IMR-90 (cell line): Measurements from ENCODE around the gene GRM8.

ENCODE experiments used
- CEBPB ChIP-seq: IDR thresholded peaks from 2 replicates; pipeline ENCODE4 v1.6.1; 2012; ENCODE audit warnings: low read depth, low read length, improper control_type of control experiment
- CTCF ChIP-seq: conservative IDR thresholded peaks from 2 replicates; pipeline ENCODE4 v1.5.1; 2012; ENCODE audit warnings: mild to moderate bottlenecking, low read depth, low read length, improper control_type of control experiment
- MXI1 ChIP-seq: IDR thresholded peaks from 2 replicates; pipeline ENCODE4 v1.6.1; 2012; ENCODE audit warnings: low read depth, mild to moderate bottlenecking, low read length, moderate library complexity, borderline replicate concordance
- POLR2A ChIP-seq: IDR thresholded peaks from 2 replicates; pipeline ENCODE4 v1.6.1; 2012; ENCODE audit warnings: mild to moderate bottlenecking, low read depth, low read length
- RCOR1 ChIP-seq: IDR thresholded peaks from 2 replicates; pipeline ENCODE4 v1.6.1; 2012; ENCODE audit warnings: mild to moderate bottlenecking, low read length, improper control_type of control experiment; ENCODE audit not compliant: insufficient replicate concordance
- RFX5 ChIP-seq: IDR thresholded peaks from 2 replicates; pipeline ENCODE4 v1.8.0; 2012; ENCODE audit warnings: low read depth, mild to moderate bottlenecking, low read length, moderate library complexity

- no peak for TF ChIP-seq CEBPB
- TF ChIP-seq CTCF: no peak
- no peak for TF ChIP-seq RFX5
- TF ChIP-seq POLR2A: no peak
- TF ChIP-seq MXI1: no peak
- TF ChIP-seq RCOR1: no peak
Observed at GRCh38 chr7:127177156-127177555, 75.6 kb downstream of the GRM8 start.
